SHP77 (cell line): ENCODE data around the gene MDGA2.
A peak's percentile ranks its signal among the peaks of the same experiment; 100 is the strongest.
"Not testable (repeated sequence)": the region's sequence is repeated elsewhere in the genome, so short reads cannot be mapped to it uniquely, and the experiment has no call there.

Experiments used
- DNase-seq, 2 experiments: peaks; one replicate each; lab custom pipeline; 2025; lab: John Stamatoyannopoulos, UW

Gene MDGA2

GRCh38 chr14:47332106-47332505 lies 343.3 kb downstream of the MDGA2 start:
- DNase-seq, result no peak

DNA sequence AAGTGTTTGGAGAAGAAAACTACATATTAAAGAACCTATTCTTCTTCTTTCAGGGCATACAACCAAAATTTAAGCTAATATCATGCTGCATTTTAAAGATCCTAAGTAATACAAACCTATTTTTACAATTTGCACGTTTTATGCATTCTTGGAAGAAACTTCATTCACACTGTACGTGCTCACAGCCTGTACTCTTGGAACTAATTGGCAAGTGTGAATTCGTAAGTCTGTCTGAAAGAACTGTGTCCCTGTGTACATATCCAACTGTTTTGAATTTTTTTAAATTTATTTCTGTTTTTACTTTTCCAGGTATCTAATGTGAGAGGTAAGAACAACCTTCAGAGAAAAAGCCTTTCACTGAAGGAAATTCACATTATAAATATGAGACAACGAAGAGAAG lies 347.0 kb downstream of the MDGA2 start:
- no peak for DNase-seq

DNA sequence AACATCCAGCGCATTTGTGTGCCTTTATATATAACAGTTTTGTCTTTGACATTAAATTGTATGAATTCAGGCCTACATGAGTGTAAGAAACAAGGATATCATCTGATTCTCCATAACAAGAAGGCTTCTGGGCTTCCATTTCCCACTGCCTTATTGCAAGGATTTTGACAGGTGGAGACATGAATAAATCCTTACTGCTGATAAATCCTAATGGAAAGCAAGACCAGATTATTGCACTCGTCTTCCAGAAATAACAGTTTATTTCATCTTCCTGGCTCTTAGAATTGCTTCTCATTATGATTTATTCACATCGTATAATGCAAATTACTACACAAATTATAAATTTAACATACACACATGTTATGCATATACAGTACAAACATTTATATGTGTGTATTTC lies 348.1 kb downstream of the MDGA2 start:
- no peak for DNase-seq

DNA sequence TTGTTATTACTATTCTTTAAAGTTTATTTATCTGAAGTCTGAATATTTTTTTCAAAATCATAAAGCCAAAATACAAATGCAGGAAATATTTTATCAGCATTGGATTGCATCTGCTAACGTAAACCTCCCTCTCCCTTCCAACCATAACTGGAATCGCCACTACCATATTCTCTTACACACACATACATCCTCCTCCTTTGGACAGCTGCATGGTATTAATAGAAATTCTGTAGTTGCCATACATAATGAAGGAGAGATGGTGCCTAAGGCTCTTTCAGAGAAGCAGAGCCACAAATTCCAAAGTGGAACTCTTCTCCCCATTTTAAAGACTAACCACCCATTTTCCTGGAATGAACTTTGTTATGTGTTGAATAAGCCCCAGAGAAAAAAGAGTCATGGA lies 352.7 kb downstream of the MDGA2 start:
- no peak for DNase-seq

- no peak for DNase-seq
These were observed 373.3 kb downstream of the MDGA2 start for GRCh38 chr14:47302121-47302520.

GRCh38 chr14:47300796-47301195 lies 374.6 kb downstream of the MDGA2 start:
- DNase-seq, result no peak

- DNase-seq, result no peak
These were observed 378.0 kb downstream of the MDGA2 start for GRCh38 chr14:47297374-47297773.

DNA sequence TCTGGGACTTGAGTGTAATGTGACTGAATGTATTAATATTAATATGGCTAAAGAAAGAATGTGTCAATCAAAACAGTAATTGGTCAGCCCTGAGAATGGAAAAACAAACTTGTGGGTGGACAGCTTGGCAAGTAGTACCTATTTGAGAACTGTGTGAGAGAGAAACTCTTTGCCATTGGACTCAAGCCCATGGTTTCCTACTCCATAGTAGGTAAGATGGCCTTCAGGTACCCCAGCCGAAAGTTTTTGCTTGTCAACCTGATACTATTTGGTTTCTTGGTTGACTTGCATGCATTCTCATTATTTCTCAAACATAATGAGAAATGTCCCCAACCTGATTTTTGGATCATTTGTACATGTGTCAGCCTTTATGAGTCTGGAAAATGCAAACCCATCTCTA lies 391.1 kb downstream of the MDGA2 start:
- DNase-seq, result no peak

GRCh38 chr14:47281761-47282160 lies 393.6 kb downstream of the MDGA2 start:
- DNase-seq, result not testable (repeated sequence)

DNA sequence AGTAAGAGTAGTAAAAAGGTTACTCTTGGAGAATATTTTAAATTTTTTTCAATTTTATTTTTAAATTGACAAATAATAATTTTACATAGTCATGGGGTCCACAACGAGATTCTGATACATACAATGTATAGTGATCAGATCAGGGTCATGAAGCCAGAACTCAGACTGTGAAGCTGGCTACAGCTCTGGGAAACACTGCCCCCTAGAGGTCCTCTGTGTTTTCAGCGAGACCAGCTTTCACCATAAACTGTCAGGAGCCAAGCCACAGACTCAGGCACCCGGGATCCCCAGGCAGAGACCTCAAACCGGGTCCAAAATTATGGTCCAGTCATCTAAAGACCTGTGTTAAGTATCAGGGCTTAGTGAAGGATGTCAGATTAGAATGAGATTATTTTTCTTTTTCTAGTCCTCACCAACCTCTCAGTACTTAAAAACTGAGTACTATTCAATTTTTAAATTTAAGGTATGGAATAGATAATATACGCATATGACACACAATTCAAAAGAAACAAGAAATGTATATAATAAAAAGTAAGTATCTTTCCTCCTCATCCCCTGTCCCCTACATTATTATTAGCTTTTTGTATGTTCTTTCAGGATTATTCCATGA lies 397.1 kb downstream of the MDGA2 start:
- DNase-seq, result peak; percentile 18 to 39

- DNase-seq, result no peak
These were observed 397.7 kb downstream of the MDGA2 start for GRCh38 chr14:47277703-47278102.

GRCh38 chr14:47276931-47277330 lies 398.5 kb downstream of the MDGA2 start:
- DNase-seq, result no peak

DNA sequence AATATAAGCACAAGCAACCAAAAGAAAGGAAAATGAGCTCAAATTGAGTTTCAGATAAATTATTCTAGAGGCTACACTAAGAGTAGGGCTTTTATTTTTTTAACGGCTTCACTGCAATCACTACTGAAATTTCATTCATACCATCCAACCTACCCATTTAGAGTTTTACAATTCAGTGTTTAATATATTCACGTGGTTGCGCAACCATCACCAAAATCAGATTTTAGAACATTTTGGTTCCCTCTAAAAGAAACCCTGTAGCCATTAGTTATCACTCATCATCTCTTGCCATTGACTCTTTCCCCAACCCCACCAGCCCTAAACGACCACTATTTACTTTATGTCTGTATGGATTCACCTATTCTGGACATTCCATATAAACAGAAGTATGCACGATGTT lies 401.5 kb downstream of the MDGA2 start:
- no peak for DNase-seq

GRCh38 chr14:47270715-47271114 lies 404.7 kb downstream of the MDGA2 start:
- DNase-seq, result no peak

DNA sequence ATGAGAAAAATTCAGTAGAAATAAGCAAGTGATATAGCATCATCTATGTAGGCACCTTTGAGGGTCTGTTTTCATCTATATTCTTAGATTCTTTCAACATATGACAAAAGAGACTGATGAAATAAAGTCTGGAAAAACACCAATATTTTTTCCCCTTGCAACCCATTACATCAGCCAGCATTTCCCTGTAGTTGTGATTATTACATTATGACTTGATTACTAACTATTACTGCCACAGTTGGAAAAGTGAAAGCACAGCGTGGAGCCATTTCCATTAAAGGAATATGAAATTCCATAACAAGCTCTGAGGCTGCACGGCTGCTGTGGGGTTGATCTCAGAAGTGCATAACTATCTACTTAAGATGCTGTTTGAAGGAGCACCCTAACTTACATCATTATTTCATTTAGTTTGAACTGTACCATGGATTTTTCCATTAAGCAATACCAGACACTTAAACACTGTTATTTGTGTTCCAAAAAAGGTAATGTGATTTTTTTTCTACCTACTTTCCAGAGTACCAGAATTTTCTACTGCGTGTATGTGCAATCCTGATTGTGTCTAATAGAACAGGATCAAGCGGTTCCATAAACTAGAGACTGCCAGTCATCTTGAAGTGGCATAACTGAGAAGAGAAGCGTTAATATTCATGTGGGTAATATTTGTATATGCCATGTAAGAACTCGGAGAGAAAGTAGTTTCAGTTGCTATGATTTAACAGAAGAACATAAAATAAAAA lies 405.5 kb downstream of the MDGA2 start:
- DNase-seq, result no peak

DNA sequence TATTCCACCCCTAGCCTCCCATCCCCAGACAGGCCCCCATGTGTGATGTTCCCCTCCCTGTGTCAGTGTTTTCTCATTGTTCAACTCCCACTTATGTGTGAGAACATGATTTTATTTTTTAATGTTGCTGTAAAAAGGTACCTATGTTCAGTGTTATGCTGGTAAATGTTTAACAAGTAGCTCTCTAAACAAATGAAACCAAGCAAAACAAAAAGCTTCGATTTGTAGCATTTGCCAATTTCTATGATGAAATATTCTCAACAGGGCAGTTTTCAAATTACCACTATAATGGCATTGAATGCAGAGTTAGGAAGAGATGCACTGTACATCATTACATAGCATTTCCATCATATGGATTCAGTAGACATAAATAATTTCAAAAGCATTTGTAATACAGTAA lies 410.6 kb downstream of the MDGA2 start:
- no peak for DNase-seq

- DNase-seq, result no peak
These were observed 412.6 kb downstream of the MDGA2 start for GRCh38 chr14:47262801-47263200.

DNA sequence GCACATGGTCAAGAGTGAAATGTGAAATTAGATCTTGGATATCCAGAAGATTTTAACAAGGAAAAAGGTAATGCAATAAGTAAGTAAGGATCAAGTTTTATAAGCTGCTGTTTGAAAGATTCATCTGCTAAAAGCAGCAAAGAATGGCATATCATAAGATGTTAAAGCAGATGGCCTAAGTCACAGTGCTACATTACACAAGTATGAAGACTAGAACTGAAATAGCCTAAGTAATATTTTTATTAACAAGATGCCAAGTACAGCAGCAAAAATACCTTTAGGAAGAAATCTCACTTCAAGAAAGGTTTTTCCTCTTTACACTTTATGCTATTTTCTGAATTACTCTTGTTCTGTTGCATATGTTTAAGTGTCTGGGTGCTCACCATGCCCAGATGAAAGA lies 414.1 kb downstream of the MDGA2 start:
- no peak for DNase-seq

DNA sequence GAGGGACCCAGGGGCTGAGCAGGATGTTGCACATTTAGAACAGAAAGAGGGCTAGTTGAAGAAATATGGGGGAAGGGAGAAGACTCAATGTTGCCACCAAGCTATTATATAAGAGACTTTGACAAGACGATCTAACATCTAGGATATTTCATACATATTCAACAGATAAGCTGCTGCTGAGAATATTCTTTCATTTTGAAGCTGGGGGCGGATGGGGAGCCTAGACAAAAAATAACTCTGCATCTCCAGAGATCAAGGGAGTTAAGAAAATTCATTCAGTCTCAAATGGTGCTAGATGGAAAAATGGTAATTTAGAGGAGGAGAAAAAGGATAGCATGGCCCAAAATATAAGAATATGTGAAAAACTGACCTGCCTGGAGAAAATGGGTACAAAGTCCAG lies 415.6 kb downstream of the MDGA2 start:
- no peak for DNase-seq

- no peak for DNase-seq
These were observed 418.4 kb downstream of the MDGA2 start for GRCh38 chr14:47257013-47257412.

- no peak for DNase-seq
These were observed 422.6 kb downstream of the MDGA2 start for GRCh38 chr14:47252802-47253201.

GRCh38 chr14:47246367-47246766 lies 429.0 kb downstream of the MDGA2 start:
- no peak for DNase-seq

- DNase-seq, result not testable (repeated sequence)
These were observed 432.8 kb downstream of the MDGA2 start for GRCh38 chr14:47242579-47242978.
